Smooth muscle cell of the brain vasculature (primary cell): ENCODE results near the gene CAMK1G.

ENCODE experiments used
- DNase-seq: peaks from one replicate; pipeline ENCODE4 v3.0.0-alpha.2; 2012; ENCODE audit warnings: low read depth, low spot score

The CAMK1G gene

GRCh38 chr1:209662879-209663327 is 79.4 kb downstream of the CAMK1G start:
- DNase-seq = no peak
